Keratinocyte (primary cell): Measurements from ENCODE around the gene MDGA2. TPM values are rescaled to one million over a fixed set of nuclear protein-coding genes. Genes with fewer than 3 reads are reported as not detected.

Experiments used
- DNase-seq: peaks from one replicate; pipeline ENCODE4 v3.0.0-alpha.2; 2011; ENCODE audit warnings: low read depth, missing footprints, low spot score
- FAIRE-seq: peaks from 2 replicates; lab custom pipeline; 2011; peaks lifted over from hg19 to GRCh38; lab: Jason Lieb, UNC
- H2AFZ ChIP-seq: 2 replicates; pipeline ENCODE4 v1.6.0; 2012; ENCODE audit warnings: low read length, control low read depth, inconsistent platforms; ENCODE audit not compliant: control insufficient read depth
- H3K27ac ChIP-seq: 2 replicates; pipeline ENCODE4 v1.5.1; 2011; ENCODE audit warnings: low read length; ENCODE audit not compliant: control insufficient read depth, insufficient read depth
- H3K27me3 ChIP-seq: 3 replicates; pipeline ENCODE4 v1.6.0; 2011; ENCODE audit warnings: low read length; ENCODE audit not compliant: control insufficient read depth, insufficient read depth; ENCODE audit errors: extremely low read depth
- H3K36me3 ChIP-seq, 2 experiments: 2 replicates in 1 of 2; 3 replicates in 1 of 2; pipeline ENCODE4 v1.5.1; 2011; ENCODE audit warnings: low read length in 2 of 2, mild to moderate bottlenecking in 1 of 2; ENCODE audit not compliant: control insufficient read depth in 2 of 2, insufficient read depth in 2 of 2; ENCODE audit errors: extremely low read depth in 1 of 2
- H3K4me1 ChIP-seq: 3 replicates; pipeline ENCODE4 v1.5.1; 2011; ENCODE audit warnings: low read length; ENCODE audit not compliant: control insufficient read depth, insufficient read depth; ENCODE audit errors: extremely low read depth
- H3K4me2 ChIP-seq: 3 replicates; pipeline ENCODE4 v1.6.0; 2011; ENCODE audit warnings: low read depth, low read length; ENCODE audit not compliant: control insufficient read depth, insufficient read depth; ENCODE audit errors: extremely low read depth
- H3K4me3 ChIP-seq, 3 experiments: fragments of 200-600 bp in 1 of 3; sonication (generic) in 1 of 3; 2 replicates in 2 of 3; 3 replicates in 1 of 3; pipeline ENCODE4 v1.5.1; 2011 to 2016; ENCODE audit warnings: low read length in 3 of 3, mild to moderate bottlenecking in 3 of 3, control low read depth in 2 of 3, inconsistent platforms in 1 of 3, low read depth in 1 of 3, mixed read lengths in 1 of 3, mixed run types in 1 of 3, moderate library complexity in 1 of 3; ENCODE audit not compliant: control insufficient read depth in 2 of 3, insufficient read depth in 2 of 3; ENCODE audit errors: extremely low read depth in 1 of 3
- H3K79me2 ChIP-seq: 2 replicates; pipeline ENCODE4 v1.6.0; 2012; ENCODE audit warnings: low read length; ENCODE audit not compliant: control insufficient read depth, insufficient read depth
- H3K9ac ChIP-seq: 3 replicates; pipeline ENCODE4 v1.6.0; 2011; ENCODE audit warnings: low read length; ENCODE audit not compliant: control insufficient read depth, insufficient read depth; ENCODE audit errors: extremely low read depth
- H3K9me1 ChIP-seq: 3 replicates; pipeline ENCODE4 v1.6.0; 2011; ENCODE audit warnings: low read length; ENCODE audit not compliant: control insufficient read depth, insufficient read depth; ENCODE audit errors: extremely low read depth
- H3K9me3 ChIP-seq: 2 replicates; pipeline ENCODE4 v1.5.1; 2012; ENCODE audit warnings: low read depth, low read length; ENCODE audit not compliant: control insufficient read depth
- H4K20me1 ChIP-seq: 3 replicates; pipeline ENCODE4 v1.6.0; 2011; ENCODE audit warnings: low read length; ENCODE audit not compliant: control insufficient read depth, insufficient read depth; ENCODE audit errors: extremely low read depth
- EZH2 ChIP-seq: IDR thresholded peaks from one replicate; pipeline ENCODE4 v1.6.1; 2012; ENCODE audit warnings: inconsistent platforms, mild to moderate bottlenecking, low read length, moderate library complexity
- dilution Hi-C: fragments of 300-500 bp; cut with MboI; formaldehyde crosslinking; loops from one replicate; pipeline ENCODE4 v1.7.0; 2020; ENCODE audit warnings: low sequenced_read_pairs; ENCODE audit not compliant: extremely low pct_ligation_motif_present
- polyA plus RNA-seq, 5 experiments: library from polyadenylated mRNA; depleted of rRNA in 3 of 5; stranded (reverse) in 3 of 5; stranded (forward) in 1 of 5; unstranded in 1 of 5; fragments of >200 nt; gene quantifications; 1 replicate in 1 of 5; 2 replicates in 3 of 5; 3 replicates in 1 of 5; pipeline versions ENCODE4 v1.2.1 to v1.2.3, GENCODE V29; 2011 to 2012; ENCODE audit warnings: missing spikeins in 2 of 5, low read depth in 1 of 5, low replicate concordance in 1 of 5
- TF ChIP-seq, protein P1 (sequence below), 3 experiments: IDR thresholded peaks in 1 of 3; conservative IDR thresholded peaks in 1 of 3; optimal IDR thresholded peaks in 1 of 3; 2 replicates in 2 of 3; 3 replicates in 1 of 3; pipeline versions ENCODE3 to v1.5.1; 2011; ENCODE audit warnings: low read length in 3 of 3, mild to moderate bottlenecking in 3 of 3, moderate library complexity in 2 of 3, control low read depth in 1 of 3, inconsistent platforms in 1 of 3; ENCODE audit not compliant: insufficient read depth in 2 of 3; ENCODE audit errors: extremely low read depth in 1 of 3

Gene MDGA2
- polyA plus RNA-seq, 1 donor (not counting 4 experiments of a cell fraction or from before 2014, with no cell fraction given) = not detected

DNA sequence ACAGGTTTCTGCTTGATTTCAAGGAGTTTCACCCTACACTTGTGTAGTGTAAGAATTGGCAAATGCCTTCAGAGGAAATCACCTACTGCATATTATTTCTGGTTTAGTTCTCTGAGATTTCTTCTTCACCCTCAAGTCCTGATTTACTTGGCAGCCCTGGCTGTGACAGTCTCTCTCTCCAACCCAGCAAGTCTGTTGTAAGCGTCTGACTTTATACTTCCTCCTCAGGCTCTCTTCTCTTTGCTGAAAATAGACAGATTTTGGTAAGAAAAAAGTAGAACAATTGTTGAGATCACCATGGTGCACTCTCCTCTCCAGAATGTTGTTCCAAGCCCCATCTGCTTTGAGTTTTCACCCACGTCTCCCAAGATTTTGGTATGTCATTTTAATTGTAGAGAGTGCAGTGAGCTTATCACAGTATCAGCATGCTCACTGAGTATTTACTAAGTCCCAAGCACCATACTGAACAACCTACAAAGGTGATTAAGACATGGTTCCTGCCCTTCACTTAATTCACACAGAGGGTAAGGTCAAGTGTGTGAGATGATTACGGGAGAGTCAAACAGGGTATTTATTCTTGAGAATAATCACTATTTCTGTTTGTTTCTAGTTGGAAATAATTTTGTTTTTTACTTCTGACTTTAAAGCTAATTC, 148.7 kb downstream of the MDGA2 start:
- DNase-seq (no peak), FAIRE-seq (no peak)
- Histone ChIP-seq H3K36me3 (no peaks in the 10 kb centered on the region), H3K27ac (no peak overlapping the region), H3K27me3 (no peaks in the 10 kb centered on the region), H3K4me3 (no peak overlapping the region), H2AFZ (no peak overlapping the region), H3K9me1 (no peaks in the 10 kb centered on the region), H3K4me2 (no peak overlapping the region), H3K9me3 (no peaks in the 10 kb centered on the region), H3K4me1 (no peaks in the 10 kb centered on the region), H3K79me2 (no peaks in the 10 kb centered on the region), H4K20me1 (no peaks in the 10 kb centered on the region), H3K9ac (no peak overlapping the region)
- TF ChIP-seq, protein P1, sequence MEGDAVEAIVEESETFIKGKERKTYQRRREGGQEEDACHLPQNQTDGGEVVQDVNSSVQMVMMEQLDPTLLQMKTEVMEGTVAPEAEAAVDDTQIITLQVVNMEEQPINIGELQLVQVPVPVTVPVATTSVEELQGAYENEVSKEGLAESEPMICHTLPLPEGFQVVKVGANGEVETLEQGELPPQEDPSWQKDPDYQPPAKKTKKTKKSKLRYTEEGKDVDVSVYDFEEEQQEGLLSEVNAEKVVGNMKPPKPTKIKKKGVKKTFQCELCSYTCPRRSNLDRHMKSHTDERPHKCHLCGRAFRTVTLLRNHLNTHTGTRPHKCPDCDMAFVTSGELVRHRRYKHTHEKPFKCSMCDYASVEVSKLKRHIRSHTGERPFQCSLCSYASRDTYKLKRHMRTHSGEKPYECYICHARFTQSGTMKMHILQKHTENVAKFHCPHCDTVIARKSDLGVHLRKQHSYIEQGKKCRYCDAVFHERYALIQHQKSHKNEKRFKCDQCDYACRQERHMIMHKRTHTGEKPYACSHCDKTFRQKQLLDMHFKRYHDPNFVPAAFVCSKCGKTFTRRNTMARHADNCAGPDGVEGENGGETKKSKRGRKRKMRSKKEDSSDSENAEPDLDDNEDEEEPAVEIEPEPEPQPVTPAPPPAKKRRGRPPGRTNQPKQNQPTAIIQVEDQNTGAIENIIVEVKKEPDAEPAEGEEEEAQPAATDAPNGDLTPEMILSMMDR (optimal IDR thresholded peaks at IDR 0.05 in 1 of 3, IDR thresholded peaks at IDR 0.05 in 1 of 3, conservative IDR thresholded peaks at IDR 0.05 in 1 of 3; ENCODE audit: extremely low read depth in 1 of 3, insufficient read depth in 2 of 3, low read length in 3 of 3) = no peak
- TF ChIP-seq EZH2 = no peak
- dilution Hi-C loops = no loop called here

DNA sequence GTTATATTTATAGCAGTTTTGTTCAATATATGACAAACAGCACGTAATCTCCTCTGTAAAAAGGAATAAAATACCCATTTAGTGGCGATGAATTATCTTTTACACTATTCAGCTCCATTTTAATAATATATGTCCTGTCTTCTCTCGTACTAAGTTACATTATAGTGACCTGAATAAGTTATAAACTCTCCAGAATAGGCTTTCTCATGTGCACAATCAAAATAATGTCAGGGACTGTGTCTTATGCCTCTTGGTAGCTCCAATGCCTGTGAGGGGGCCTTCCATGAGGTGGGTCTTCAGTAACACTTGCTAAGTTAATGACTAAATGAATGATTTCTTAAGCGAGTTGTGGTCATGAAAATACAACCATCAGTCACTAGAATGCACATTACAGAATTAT, 150.9 kb downstream of the MDGA2 start:
- no peaks in the 10 kb centered on the region for H3K9me3 ChIP-seq
- FAIRE-seq (no peak), DNase-seq (no peak)
- H3K27ac ChIP-seq = no peak overlapping the region
- H3K27me3 ChIP-seq = no peaks in the 10 kb centered on the region
- dilution Hi-C loops = no loop called here
- H3K4me2 ChIP-seq = no peak overlapping the region
- TF ChIP-seq EZH2 = no peak
- TF ChIP-seq, protein P1 (optimal IDR thresholded peaks at IDR 0.05 in 1 of 3, IDR thresholded peaks at IDR 0.05 in 1 of 3, conservative IDR thresholded peaks at IDR 0.05 in 1 of 3; ENCODE audit: extremely low read depth in 1 of 3, insufficient read depth in 2 of 3, low read length in 3 of 3) = no peak
- H3K9ac ChIP-seq = no peak overlapping the region
- H3K36me3 ChIP-seq = no peaks in the 10 kb centered on the region
- H3K9me1 ChIP-seq = no peaks in the 10 kb centered on the region
- no peaks in the 10 kb centered on the region for H4K20me1 ChIP-seq
- H3K79me2 ChIP-seq = no peaks in the 10 kb centered on the region
- no peaks in the 10 kb centered on the region for H3K4me1 ChIP-seq
- H2AFZ ChIP-seq = no peak overlapping the region
- H3K4me3 ChIP-seq = no peak overlapping the region
